Astrocyte (in vitro differentiated cells and primary cell): Measurements from ENCODE around the gene CIROP. TPM values are rescaled to one million over a fixed set of nuclear protein-coding genes. Genes with fewer than 3 reads are reported as not detected.

Source experiments
- DNase-seq: peaks from one replicate; pipeline ENCODE4 v3.0.0-alpha.2; 2010; ENCODE audit warnings: low read depth
- FAIRE-seq: peaks from 2 replicates; lab custom pipeline; 2011; peaks lifted over from hg19 to GRCh38; lab: Jason Lieb, UNC
- H2AFZ ChIP-seq: 2 replicates; pipeline ENCODE4 v1.6.0; 2012; ENCODE audit warnings: low read depth, low read length, inconsistent platforms
- H3K27ac ChIP-seq: 2 replicates; pipeline ENCODE4 v1.5.1; 2011; ENCODE audit warnings: low read depth, low read length, inconsistent platforms
- H3K27me3 ChIP-seq: 2 replicates; pipeline ENCODE4 v1.6.0; 2011; ENCODE audit warnings: low read length, inconsistent platforms; ENCODE audit not compliant: insufficient read depth
- H3K36me3 ChIP-seq: 2 replicates; pipeline ENCODE4 v1.5.1; 2011; ENCODE audit warnings: low read length, inconsistent platforms; ENCODE audit not compliant: insufficient read depth
- H3K4me1 ChIP-seq: 2 replicates; pipeline ENCODE4 v1.5.1; 2011; ENCODE audit warnings: low read length, inconsistent platforms; ENCODE audit not compliant: insufficient read depth
- H3K4me2 ChIP-seq: 2 replicates; pipeline ENCODE4 v1.6.0; 2012; ENCODE audit warnings: low read length, inconsistent platforms
- H3K4me3 ChIP-seq: 2 replicates; pipeline ENCODE4 v1.5.1; 2011; ENCODE audit warnings: low read depth, mild to moderate bottlenecking, low read length, inconsistent platforms; ENCODE audit not compliant: insufficient read depth
- H3K79me2 ChIP-seq: 2 replicates; pipeline ENCODE4 v1.6.0; 2012; ENCODE audit warnings: mild to moderate bottlenecking, low read length, inconsistent platforms; ENCODE audit not compliant: insufficient read depth
- H3K9ac ChIP-seq: 2 replicates; pipeline ENCODE4 v1.6.0; 2012; ENCODE audit warnings: mild to moderate bottlenecking, low read length, inconsistent platforms
- H3K9me3 ChIP-seq: 2 replicates; pipeline ENCODE4 v1.5.1; 2012; ENCODE audit warnings: low read depth, mild to moderate bottlenecking, low read length, inconsistent platforms; ENCODE audit not compliant: insufficient read depth
- H4K20me1 ChIP-seq: 2 replicates; pipeline ENCODE4 v1.6.0; 2012; ENCODE audit warnings: low read length, inconsistent platforms; ENCODE audit not compliant: insufficient read depth
- H3K27ac Mint-ChIP-seq: one replicate; pipeline ENCODE4 v1.8.0; 2021; ENCODE audit warnings: mild to moderate bottlenecking, mixed read lengths; ENCODE audit not compliant: unreplicated experiment
- H3K27me3 Mint-ChIP-seq: one replicate; pipeline ENCODE4 v1.8.0; 2021; ENCODE audit warnings: low read depth, mixed read lengths; ENCODE audit not compliant: unreplicated experiment
- H3K36me3 Mint-ChIP-seq: one replicate; pipeline ENCODE4 v1.8.0; 2021; ENCODE audit warnings: low read depth, mixed read lengths; ENCODE audit not compliant: unreplicated experiment
- H3K4me1 Mint-ChIP-seq: one replicate; pipeline ENCODE4 v1.8.0; 2021; ENCODE audit warnings: low read depth, mixed read lengths; ENCODE audit not compliant: unreplicated experiment
- H3K4me3 Mint-ChIP-seq: one replicate; pipeline ENCODE4 v1.8.0; 2021; ENCODE audit warnings: mild to moderate bottlenecking, moderate library complexity, mixed read lengths; ENCODE audit not compliant: unreplicated experiment
- H3K9me3 Mint-ChIP-seq: one replicate; pipeline ENCODE4 v1.8.0; 2021; ENCODE audit warnings: mild to moderate bottlenecking, mixed read lengths; ENCODE audit not compliant: unreplicated experiment
- EZH2 ChIP-seq: IDR thresholded peaks from 2 replicates; pipeline ENCODE4 v1.6.1; 2012; ENCODE audit warnings: mild to moderate bottlenecking, low read length, inconsistent platforms; ENCODE audit not compliant: insufficient read depth
- total RNA-seq: library from RNA; stranded (reverse); gene quantifications from 2 replicates; pipeline ENCODE4 v1.2.1, GENCODE V29; 2021
- TF ChIP-seq, protein P1 (sequence below): IDR thresholded peaks from 2 replicates; pipeline ENCODE4 v1.5.1; 2011; ENCODE audit warnings: low read depth, mild to moderate bottlenecking, inconsistent platforms, low read length, moderate library complexity; ENCODE audit not compliant: insufficient read depth

The CIROP gene
- total RNA-seq, 1 donor from 2014 or later = not detected

GRCh38 chr14:23091294-23092225, 13.2 kb downstream of the CIROP start:
- no peak overlapping the region for H3K9ac ChIP-seq
- H3K27me3 ChIP-seq = no peaks in the 10 kb centered on the region
- H3K4me1 ChIP-seq = peaks cover 11% of the 10 kb centered on the region
- peaks cover 27% of the 10 kb centered on the region for H3K4me1 Mint-ChIP-seq
- peaks cover 45% of the 10 kb centered on the region for H4K20me1 ChIP-seq
- TF ChIP-seq EZH2 = no peak
- TF ChIP-seq, protein P1, sequence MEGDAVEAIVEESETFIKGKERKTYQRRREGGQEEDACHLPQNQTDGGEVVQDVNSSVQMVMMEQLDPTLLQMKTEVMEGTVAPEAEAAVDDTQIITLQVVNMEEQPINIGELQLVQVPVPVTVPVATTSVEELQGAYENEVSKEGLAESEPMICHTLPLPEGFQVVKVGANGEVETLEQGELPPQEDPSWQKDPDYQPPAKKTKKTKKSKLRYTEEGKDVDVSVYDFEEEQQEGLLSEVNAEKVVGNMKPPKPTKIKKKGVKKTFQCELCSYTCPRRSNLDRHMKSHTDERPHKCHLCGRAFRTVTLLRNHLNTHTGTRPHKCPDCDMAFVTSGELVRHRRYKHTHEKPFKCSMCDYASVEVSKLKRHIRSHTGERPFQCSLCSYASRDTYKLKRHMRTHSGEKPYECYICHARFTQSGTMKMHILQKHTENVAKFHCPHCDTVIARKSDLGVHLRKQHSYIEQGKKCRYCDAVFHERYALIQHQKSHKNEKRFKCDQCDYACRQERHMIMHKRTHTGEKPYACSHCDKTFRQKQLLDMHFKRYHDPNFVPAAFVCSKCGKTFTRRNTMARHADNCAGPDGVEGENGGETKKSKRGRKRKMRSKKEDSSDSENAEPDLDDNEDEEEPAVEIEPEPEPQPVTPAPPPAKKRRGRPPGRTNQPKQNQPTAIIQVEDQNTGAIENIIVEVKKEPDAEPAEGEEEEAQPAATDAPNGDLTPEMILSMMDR = no peak
- H3K4me3 ChIP-seq = no peak overlapping the region
- no peaks in the 10 kb centered on the region for H3K9me3 ChIP-seq
- peaks cover 46% of the 10 kb centered on the region for H3K36me3 ChIP-seq
- H3K4me2 ChIP-seq = no peak overlapping the region
- FAIRE-seq = no peak
- peaks cover 68% of the 10 kb centered on the region for H3K79me2 ChIP-seq
- H2AFZ ChIP-seq = no peak overlapping the region
- H3K27ac ChIP-seq = no peak overlapping the region
- H3K27me3 Mint-ChIP-seq = no peaks in the 10 kb centered on the region
- peaks cover 6% of the 10 kb centered on the region for H3K36me3 Mint-ChIP-seq
- no peak for DNase-seq
- no peak overlapping the region for H3K4me3 Mint-ChIP-seq
- H3K27ac Mint-ChIP-seq = no peak overlapping the region
- no peaks in the 10 kb centered on the region for H3K9me3 Mint-ChIP-seq

GRCh38 chr14:23090254-23090636, 14.5 kb downstream of the CIROP start:
- Mint-ChIP-seq H3K4me1 (peaks cover 27% of the 10 kb centered on the region), H3K9me3 (no peaks in the 10 kb centered on the region), H3K36me3 (peaks cover 6% of the 10 kb centered on the region), H3K4me3 (peak overlapping the region; percentile 28), H3K27me3 (no peaks in the 10 kb centered on the region), H3K27ac (no peak overlapping the region)
- peaks cover 59% of the 10 kb centered on the region for H3K79me2 ChIP-seq
- H2AFZ ChIP-seq = no peak overlapping the region
- H3K4me2 ChIP-seq = no peak overlapping the region
- H3K9ac ChIP-seq = no peak overlapping the region
- no peaks in the 10 kb centered on the region for H3K27me3 ChIP-seq
- TF ChIP-seq, protein P1 = no peak
- no peak for TF ChIP-seq EZH2
- H3K4me3 ChIP-seq = no peak overlapping the region
- peaks cover 55% of the 10 kb centered on the region for H4K20me1 ChIP-seq
- no peak for FAIRE-seq
- peaks cover 55% of the 10 kb centered on the region for H3K36me3 ChIP-seq
- no peak for DNase-seq
- no peak overlapping the region for H3K27ac ChIP-seq
- peaks cover 9% of the 10 kb centered on the region for H3K4me1 ChIP-seq
- H3K9me3 ChIP-seq = no peaks in the 10 kb centered on the region
